ENCODE data around the gene TEAD4.

TEAD4 gene

DNA sequence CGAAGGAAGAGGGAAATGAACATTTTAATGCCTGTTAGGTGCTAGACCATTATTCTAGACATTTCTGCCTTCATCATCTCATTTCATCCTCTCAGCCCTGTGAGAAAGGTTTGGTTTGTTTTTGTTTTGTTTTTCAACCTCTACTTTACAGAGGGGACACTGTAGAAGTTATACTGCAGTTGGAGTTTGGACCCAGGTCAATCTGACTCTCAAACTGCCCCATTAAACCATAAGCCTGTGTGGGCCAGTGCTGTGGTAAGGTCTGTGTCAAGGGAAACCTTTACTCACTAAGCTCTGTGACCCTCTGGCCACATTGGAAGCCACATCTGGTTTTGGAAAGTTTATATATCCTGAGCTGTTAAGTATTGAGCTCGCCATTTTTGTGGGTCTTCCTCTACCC lies 8.5 kb downstream of the TEAD4 start:
- TF ChIP-seq, protein P1, sequence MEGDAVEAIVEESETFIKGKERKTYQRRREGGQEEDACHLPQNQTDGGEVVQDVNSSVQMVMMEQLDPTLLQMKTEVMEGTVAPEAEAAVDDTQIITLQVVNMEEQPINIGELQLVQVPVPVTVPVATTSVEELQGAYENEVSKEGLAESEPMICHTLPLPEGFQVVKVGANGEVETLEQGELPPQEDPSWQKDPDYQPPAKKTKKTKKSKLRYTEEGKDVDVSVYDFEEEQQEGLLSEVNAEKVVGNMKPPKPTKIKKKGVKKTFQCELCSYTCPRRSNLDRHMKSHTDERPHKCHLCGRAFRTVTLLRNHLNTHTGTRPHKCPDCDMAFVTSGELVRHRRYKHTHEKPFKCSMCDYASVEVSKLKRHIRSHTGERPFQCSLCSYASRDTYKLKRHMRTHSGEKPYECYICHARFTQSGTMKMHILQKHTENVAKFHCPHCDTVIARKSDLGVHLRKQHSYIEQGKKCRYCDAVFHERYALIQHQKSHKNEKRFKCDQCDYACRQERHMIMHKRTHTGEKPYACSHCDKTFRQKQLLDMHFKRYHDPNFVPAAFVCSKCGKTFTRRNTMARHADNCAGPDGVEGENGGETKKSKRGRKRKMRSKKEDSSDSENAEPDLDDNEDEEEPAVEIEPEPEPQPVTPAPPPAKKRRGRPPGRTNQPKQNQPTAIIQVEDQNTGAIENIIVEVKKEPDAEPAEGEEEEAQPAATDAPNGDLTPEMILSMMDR (conservative IDR thresholded peaks at IDR 0.05; ENCODE audit: low read depth, low read length): no peak
- DNase-seq (ENCODE audit: low read depth): no peak
- no peak overlapping the region for H3K4me3 ChIP-seq (ENCODE audit: low read length)

DNA sequence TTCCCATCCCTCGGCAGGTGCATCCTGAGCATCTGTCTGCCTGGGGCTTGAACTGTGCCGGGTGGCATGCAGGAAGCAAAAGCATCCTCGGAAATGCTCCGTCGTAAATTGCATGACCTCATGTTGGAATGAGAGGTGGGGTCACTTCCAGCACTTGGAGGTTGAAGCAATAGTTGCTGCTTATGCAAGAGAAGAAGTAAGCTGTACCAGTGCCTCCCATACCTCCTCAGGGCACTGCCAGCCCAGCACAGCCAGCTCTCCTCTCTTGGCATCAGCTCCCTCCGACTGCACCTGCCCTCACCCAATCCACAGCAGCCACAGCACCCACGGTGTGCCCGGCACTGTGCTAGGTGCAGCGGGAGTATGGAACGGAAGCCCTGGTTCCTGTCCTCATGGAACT lies 11.5 kb downstream of the TEAD4 start:
- TF ChIP-seq, protein P1 (conservative IDR thresholded peaks at IDR 0.05; ENCODE audit: low read depth, low read length): no peak
- H3K4me3 ChIP-seq (ENCODE audit: low read length): no peak overlapping the region
- no peak for DNase-seq (ENCODE audit: low read depth)

GRCh38 chr12:2973566-2973965 lies 14.4 kb downstream of the TEAD4 start:
- TF ChIP-seq, protein P1 (conservative IDR thresholded peaks at IDR 0.05; ENCODE audit: low read depth, low read length): no peak
- no peak overlapping the region for H3K4me3 ChIP-seq (ENCODE audit: low read length)
- no peak for DNase-seq (ENCODE audit: low read depth)

DNA sequence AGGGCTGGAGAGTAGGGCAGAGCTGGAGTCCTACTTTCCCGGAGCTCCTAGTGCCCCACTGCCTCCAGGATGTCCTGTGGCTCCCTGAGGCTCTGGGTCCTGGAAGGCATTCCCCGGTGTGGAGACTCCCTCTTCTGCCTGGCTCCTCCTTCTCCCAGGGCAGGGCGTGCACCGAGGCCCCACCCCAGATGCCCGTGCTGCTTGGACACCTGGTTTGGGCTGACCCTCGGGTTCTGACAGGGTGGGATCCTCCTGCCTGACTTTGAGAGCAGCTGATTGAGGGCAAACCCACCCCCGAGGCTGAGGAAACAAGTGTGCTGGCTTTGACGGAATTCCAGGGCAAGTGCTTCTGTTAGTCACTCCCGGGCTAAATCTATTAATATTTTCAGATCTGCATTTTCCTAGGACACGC lies 15.4 kb downstream of the TEAD4 start:
- TF ChIP-seq, protein P1 (conservative IDR thresholded peaks at IDR 0.05; ENCODE audit: low read depth, low read length): no peak
- H3K4me3 ChIP-seq (ENCODE audit: low read length): peak overlapping the region; percentile 42
- DNase-seq (ENCODE audit: low read depth): no peak

- H3K4me3 ChIP-seq (ENCODE audit: low read length): no peak overlapping the region
- TF ChIP-seq, protein P1 (conservative IDR thresholded peaks at IDR 0.05; ENCODE audit: low read depth, low read length): no peak
- DNase-seq (ENCODE audit: low read depth): no peak
Measured at GRCh38 chr12:2976581-2976996, 17.4 kb downstream of the TEAD4 start.

DNA sequence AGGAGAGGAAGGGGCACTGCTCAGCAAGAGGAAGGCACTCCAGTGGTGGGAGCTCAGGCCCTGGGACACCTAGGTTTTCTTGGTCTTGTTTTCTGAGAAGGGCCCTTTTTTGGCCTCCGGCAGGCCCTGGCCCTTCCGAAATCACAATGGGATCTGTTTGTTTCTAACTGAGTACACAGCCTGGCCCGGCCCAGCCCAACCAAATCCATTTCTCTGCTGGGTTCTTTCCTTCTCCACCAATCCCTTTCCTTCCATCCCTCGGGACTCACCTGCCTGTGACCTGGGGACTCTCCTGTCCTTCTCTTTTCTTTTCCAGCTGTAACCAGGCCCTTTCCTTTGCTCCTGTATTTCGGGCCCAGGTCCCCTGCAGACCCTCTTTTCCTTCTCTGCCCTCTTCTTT lies 18.6 kb downstream of the TEAD4 start:
- TF ChIP-seq, protein P1 (conservative IDR thresholded peaks at IDR 0.05; ENCODE audit: low read depth, low read length): no peak
- no peak overlapping the region for H3K4me3 ChIP-seq (ENCODE audit: low read length)
- DNase-seq (ENCODE audit: low read depth): no peak

GRCh38 chr12:2979806-2980205 lies 20.6 kb downstream of the TEAD4 start:
- TF ChIP-seq, protein P1 (conservative IDR thresholded peaks at IDR 0.05; ENCODE audit: low read depth, low read length): no peak
- no peak for DNase-seq (ENCODE audit: low read depth)
- H3K4me3 ChIP-seq (ENCODE audit: low read length): no peak overlapping the region
